Nephron progenitor cell (in vitro differentiated cells): Measurements from ENCODE around the gene ADAM30.

Experiments used
- DNase-seq: peaks from one replicate; pipeline ENCODE4 v3.0.0; 2021
- H3K27ac Mint-ChIP-seq: 2 replicates; pipeline ENCODE4 v1.8.0; 2021; ENCODE audit warnings: mild to moderate bottlenecking, moderate library complexity, mixed read lengths
- H3K27me3 Mint-ChIP-seq: 2 replicates; pipeline ENCODE4 v1.8.0; 2021; ENCODE audit warnings: mild to moderate bottlenecking, low read depth, mixed read lengths; ENCODE audit not compliant: poor library complexity
- H3K36me3 Mint-ChIP-seq: 2 replicates; pipeline ENCODE4 v1.8.0; 2021; ENCODE audit warnings: low read depth, mixed read lengths
- H3K4me1 Mint-ChIP-seq: 2 replicates; pipeline ENCODE4 v1.8.0; 2021; ENCODE audit warnings: mixed read lengths
- H3K4me3 Mint-ChIP-seq: 2 replicates; pipeline ENCODE4 v1.8.0; 2021; ENCODE audit warnings: mild to moderate bottlenecking, moderate library complexity, mixed read lengths
- H3K9me3 Mint-ChIP-seq: 2 replicates; pipeline ENCODE4 v1.8.0; 2021; ENCODE audit warnings: mild to moderate bottlenecking, moderate library complexity, mixed read lengths
- CTCF ChIP-seq: fragments of 200-600 bp; sonication (generic); IDR thresholded peaks from 2 replicates; pipeline ENCODE4 v1.5.0; 2021; ENCODE audit warnings: antibody characterized with exemption

The ADAM30 gene

GRCh38 chr1:119896303-119896702 lies at the start of gene ADAM30:
ADAM30 (minus strand) TSS chr1:119896515; CDS start chr1:119896336, 179 bp downstream.
- TF ChIP-seq CTCF: no peak
- no peaks in the 10 kb centered on the region for H3K9me3 Mint-ChIP-seq
- peaks cover 16% of the 10 kb centered on the region for H3K27me3 Mint-ChIP-seq
- no peak within 1 kb of the TSS for H3K4me3 Mint-ChIP-seq
- no peak within 1 kb of the TSS for H3K27ac Mint-ChIP-seq
- H3K36me3 Mint-ChIP-seq: no peaks in the 10 kb centered on the region
- DNase-seq: no peak
- H3K4me1 Mint-ChIP-seq: no peaks in the 10 kb centered on the region

GRCh38 chr1:119943216-119943615 lies 46.9 kb upstream of the ADAM30 start:
- Mint-ChIP-seq H3K9me3 (peaks cover 8% of the 10 kb centered on the region), H3K36me3 (peaks cover 80% of the 10 kb centered on the region), H3K27ac (no peak overlapping the region), H3K4me3 (no peak overlapping the region), H3K4me1 (no peaks in the 10 kb centered on the region), H3K27me3 (no peaks in the 10 kb centered on the region)
- DNase-seq: no peak
- no peak for TF ChIP-seq CTCF

GRCh38 chr1:119941392-119941791 lies 45.1 kb upstream of the ADAM30 start:
- H3K27me3 Mint-ChIP-seq: no peaks in the 10 kb centered on the region
- DNase-seq: no peak
- H3K4me3 Mint-ChIP-seq: no peak overlapping the region
- no peaks in the 10 kb centered on the region for H3K4me1 Mint-ChIP-seq
- peaks cover 8% of the 10 kb centered on the region for H3K9me3 Mint-ChIP-seq
- TF ChIP-seq CTCF: no peak
- no peak overlapping the region for H3K27ac Mint-ChIP-seq
- peaks cover 80% of the 10 kb centered on the region for H3K36me3 Mint-ChIP-seq

- peaks cover 8% of the 10 kb centered on the region for H3K9me3 Mint-ChIP-seq
- no peak for TF ChIP-seq CTCF
- no peaks in the 10 kb centered on the region for H3K4me1 Mint-ChIP-seq
- H3K27ac Mint-ChIP-seq: no peak overlapping the region
- peaks cover 81% of the 10 kb centered on the region for H3K36me3 Mint-ChIP-seq
- no peak for DNase-seq
- no peaks in the 10 kb centered on the region for H3K27me3 Mint-ChIP-seq
- no peak overlapping the region for H3K4me3 Mint-ChIP-seq
Measured at GRCh38 chr1:119940697-119941096, 44.4 kb upstream of the ADAM30 start.

GRCh38 chr1:119937198-119937597 lies 40.9 kb upstream of the ADAM30 start:
- DNase-seq: no peak
- Mint-ChIP-seq H3K4me1 (no peaks in the 10 kb centered on the region), H3K9me3 (peaks cover 9% of the 10 kb centered on the region), H3K27me3 (peaks cover under 1% of the 10 kb centered on the region), H3K36me3 (peaks cover 84% of the 10 kb centered on the region), H3K4me3 (no peak overlapping the region), H3K27ac (peak overlapping the region; percentile 30)
- no peak for TF ChIP-seq CTCF

- Mint-ChIP-seq H3K9me3 (peaks cover 9% of the 10 kb centered on the region), H3K4me3 (no peak overlapping the region), H3K27ac (no peak overlapping the region), H3K36me3 (peaks cover 83% of the 10 kb centered on the region), H3K27me3 (peaks cover 3% of the 10 kb centered on the region), H3K4me1 (no peaks in the 10 kb centered on the region)
- no peak for DNase-seq
- TF ChIP-seq CTCF: no peak
Measured at GRCh38 chr1:119935915-119936314, 39.6 kb upstream of the ADAM30 start.
